Naive B cell (primary cell): ENCODE data around the gene WNT5A. TPM values are rescaled to one million over a fixed set of nuclear protein-coding genes. Genes with fewer than 3 reads are reported as not detected.

Experiments
- ATAC-seq, 2 donors: fragments of 150-1000 bp; cut with Tn5 transposase; 2 replicates each; pipeline ENCODE4 v1.10.0; 2021; ENCODE audit warnings: low read depth in 2 of 2, mild to moderate bottlenecking in 2 of 2, moderate library complexity in 2 of 2
- DNase-seq: peaks from one replicate; pipeline ENCODE4 v3.0.0; 2022
- H3K27ac Mint-ChIP-seq, 6 donors: one replicate each; pipeline ENCODE4 v1.8.0; 2020 to 2022; ENCODE audit warnings: mild to moderate bottlenecking in 6 of 6, mixed read lengths in 6 of 6, moderate library complexity in 5 of 6, inconsistent platforms in 2 of 6
- H3K27me3 Mint-ChIP-seq, 3 donors: one replicate each; pipeline ENCODE4 v1.8.0; 2021 to 2022; ENCODE audit warnings: mixed read lengths in 3 of 3, mild to moderate bottlenecking in 1 of 3
- H3K36me3 Mint-ChIP-seq, 2 donors: one replicate each; pipeline ENCODE4 v1.8.0; 2020 to 2022; ENCODE audit warnings: mixed read lengths in 2 of 2, inconsistent platforms in 1 of 2, mild to moderate bottlenecking in 1 of 2
- H3K4me1 Mint-ChIP-seq, 3 donors: one replicate each; pipeline ENCODE4 v1.8.0; 2020 to 2022; ENCODE audit warnings: mixed read lengths in 3 of 3, inconsistent platforms in 1 of 3, mild to moderate bottlenecking in 1 of 3, moderate library complexity in 1 of 3
- H3K4me3 Mint-ChIP-seq, 8 donors: one replicate each; pipeline ENCODE4 v1.8.0; 2020 to 2022; ENCODE audit warnings: mild to moderate bottlenecking in 8 of 8, mixed read lengths in 8 of 8, moderate library complexity in 8 of 8, inconsistent platforms in 2 of 8
- H3K9me3 Mint-ChIP-seq, 7 donors: one replicate each; pipeline ENCODE4 v1.8.0; 2020 to 2022; ENCODE audit warnings: mixed read lengths in 7 of 7, mild to moderate bottlenecking in 5 of 7, inconsistent platforms in 2 of 7, moderate library complexity in 1 of 7
- polyA plus RNA-seq, 6 donors: library from polyadenylated mRNA; unstranded; fragments of 300-500 nt; fragmentation: Illumina TruSeq; gene quantifications; one replicate each; pipeline ENCODE4 v1.2.3, GENCODE V29; 2021; ENCODE audit warnings: low read depth in 6 of 6

WNT5A gene
- polyA plus RNA-seq, 6 donors from 2014 or later, result not detected

GRCh38 chr3:55483196-55484095 lies 3.7 kb downstream of the WNT5A start:
- Mint-ChIP-seq H3K9me3 (peaks cover 0 to 8% (median 0%) of the 10 kb centered on the region in 7 donors), H3K4me1 (peaks cover 11 to 39% (median 11%) of the 10 kb centered on the region in 3 donors), H3K36me3 (peaks cover 0 to 14% of the 10 kb centered on the region in 2 donors), H3K27me3 (peaks cover 39 to 81% (median 76%) of the 10 kb centered on the region in 3 donors), H3K4me3 (peak overlapping the region in 1 of 8 donors; percentile 56), H3K27ac (no peak overlapping the region)
- ATAC-seq, result no peak
- DNase-seq, result no peak

DNA sequence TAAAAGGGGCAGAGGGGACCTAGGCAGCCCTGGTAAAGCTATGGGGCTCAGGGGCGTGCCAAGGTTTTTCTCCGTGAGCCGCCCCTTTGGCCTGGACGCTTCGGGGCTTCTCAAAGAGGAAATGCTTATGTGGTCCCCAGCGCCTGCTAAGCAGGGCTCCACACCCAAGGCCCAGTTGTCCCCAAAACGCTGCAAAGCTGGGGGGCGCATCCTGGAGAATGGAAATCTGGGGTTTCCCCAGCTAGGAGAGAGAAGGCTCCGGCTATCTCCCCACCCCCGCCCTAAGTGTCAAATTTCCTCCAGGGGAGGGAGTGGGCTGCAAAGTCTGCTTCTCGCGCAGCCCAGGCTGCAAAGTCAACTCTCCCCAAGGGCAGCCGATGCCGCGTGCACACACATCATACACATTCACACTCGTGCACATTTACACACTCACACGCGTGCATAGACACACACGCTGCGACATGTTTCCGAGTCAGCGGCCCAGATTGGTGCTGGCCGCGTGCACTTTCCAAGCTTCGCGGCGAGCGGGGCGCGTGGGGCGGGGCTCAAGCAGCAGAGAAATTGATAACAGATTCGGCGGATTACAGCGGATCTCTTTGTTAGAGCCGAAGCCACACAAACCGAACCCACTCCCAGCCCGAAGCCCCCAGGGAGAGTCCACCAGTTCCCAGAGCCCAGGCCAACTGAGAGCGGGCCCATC lies 4.5 kb downstream of the WNT5A start:
- H3K36me3 Mint-ChIP-seq, result peaks cover 0 to 14% of the 10 kb centered on the region in 2 donors
- DNase-seq (no peak), ATAC-seq (no peak)
- no peak overlapping the region for H3K4me3 Mint-ChIP-seq
- no peak overlapping the region for H3K27ac Mint-ChIP-seq
- H3K9me3 Mint-ChIP-seq, result peaks cover 0 to 8% (median 0%) of the 10 kb centered on the region in 7 donors
- H3K27me3 Mint-ChIP-seq, result peaks cover 42 to 84% (median 79%) of the 10 kb centered on the region in 3 donors
- H3K4me1 Mint-ChIP-seq, result peaks cover 10 to 35% (median 10%) of the 10 kb centered on the region in 3 donors

- DNase-seq (no peak), ATAC-seq (no peak)
- H3K9me3 Mint-ChIP-seq, result peaks cover 0 to 8% (median 0%) of the 10 kb centered on the region in 7 donors
- H3K27me3 Mint-ChIP-seq, result peaks cover 47 to 83% (median 82%) of the 10 kb centered on the region in 3 donors
- peaks cover 10 to 30% (median 10%) of the 10 kb centered on the region in 3 donors for H3K4me1 Mint-ChIP-seq
- H3K27ac Mint-ChIP-seq, result no peak overlapping the region
- peaks cover 0 to 14% of the 10 kb centered on the region in 2 donors for H3K36me3 Mint-ChIP-seq
- H3K4me3 Mint-ChIP-seq, result no peak overlapping the region
Observed at GRCh38 chr3:55481744-55482495, 5.2 kb downstream of the WNT5A start.

- Mint-ChIP-seq H3K27me3 (peaks cover 50 to 81% (median 81%) of the 10 kb centered on the region in 3 donors), H3K9me3 (peaks cover 0 to 8% (median 0%) of the 10 kb centered on the region in 7 donors), H3K4me1 (peaks cover 10 to 24% (median 10%) of the 10 kb centered on the region in 3 donors), H3K27ac (no peak overlapping the region), H3K36me3 (peaks cover 0 to 14% of the 10 kb centered on the region in 2 donors), H3K4me3 (peak overlapping the region in 2 of 8 donors; percentile 10 to 30)
- ATAC-seq (no peak), DNase-seq (no peak)
Observed at GRCh38 chr3:55480911-55481743, 6.0 kb downstream of the WNT5A start.

GRCh38 chr3:55477306-55478303 lies 9.5 kb downstream of the WNT5A start:
- ATAC-seq (no peak), DNase-seq (no peak)
- peaks cover 0 to 4% (median 0%) of the 10 kb centered on the region in 3 donors for H3K4me1 Mint-ChIP-seq
- H3K4me3 Mint-ChIP-seq, result no peak overlapping the region
- H3K9me3 Mint-ChIP-seq, result peaks cover 0 to 6% (median 0%) of the 10 kb centered on the region in 7 donors
- H3K27ac Mint-ChIP-seq, result peak overlapping the region in 1 of 6 donors; percentile 5
- peaks cover 49 to 74% (median 61%) of the 10 kb centered on the region in 3 donors for H3K27me3 Mint-ChIP-seq
- peaks cover 0 to 8% of the 10 kb centered on the region in 2 donors for H3K36me3 Mint-ChIP-seq

DNA sequence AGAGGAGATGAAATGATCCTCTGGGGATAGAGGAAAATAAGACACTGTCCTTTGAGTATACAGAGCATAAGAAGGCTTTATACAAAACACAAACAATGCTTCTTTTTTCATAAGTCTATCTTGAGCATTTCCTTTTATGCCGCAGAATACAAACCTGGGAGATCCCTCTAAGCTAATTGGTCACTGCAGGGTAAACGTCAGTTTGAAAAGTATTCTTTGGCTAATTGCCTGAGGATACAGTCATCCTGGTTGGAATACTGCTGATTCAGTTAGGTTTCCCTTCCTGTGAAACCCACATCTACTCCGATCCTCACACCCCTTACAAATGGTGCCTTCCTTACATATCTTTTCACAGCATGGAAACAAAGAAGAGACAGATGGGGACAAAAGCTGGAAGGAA lies 10.6 kb downstream of the WNT5A start:
- peaks cover 0 to 8% of the 10 kb centered on the region in 2 donors for H3K36me3 Mint-ChIP-seq
- H3K9me3 Mint-ChIP-seq, result peaks cover 0 to 9% (median 2%) of the 10 kb centered on the region in 7 donors
- no peak overlapping the region for H3K4me3 Mint-ChIP-seq
- no peak overlapping the region for H3K27ac Mint-ChIP-seq
- peaks cover 54 to 74% (median 63%) of the 10 kb centered on the region in 3 donors for H3K27me3 Mint-ChIP-seq
- peaks cover 0 to 4% (median 0%) of the 10 kb centered on the region in 3 donors for H3K4me1 Mint-ChIP-seq
- DNase-seq (no peak), ATAC-seq (no peak)

DNA sequence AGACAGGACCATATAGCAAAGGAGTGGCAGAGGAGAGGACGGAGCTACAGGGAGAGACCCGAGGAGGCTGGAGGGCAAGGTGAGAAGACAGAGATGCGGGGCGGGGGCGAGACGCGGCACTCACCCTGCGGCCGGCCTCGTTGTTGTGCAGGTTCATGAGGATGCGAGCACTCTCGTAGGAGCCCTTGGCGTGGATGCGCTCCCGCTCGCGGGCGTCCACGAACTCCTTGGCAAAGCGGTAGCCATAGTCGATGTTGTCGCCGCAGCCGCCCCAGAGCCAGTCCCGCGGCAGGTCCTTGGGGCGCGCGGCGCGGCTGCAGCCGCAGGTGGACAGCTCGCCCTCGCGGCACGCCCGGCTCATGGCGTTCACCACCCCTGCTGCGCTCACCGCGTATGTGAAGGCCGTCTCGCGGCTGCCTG lies 12.9 kb downstream of the WNT5A start:
- H3K27me3 Mint-ChIP-seq, result peaks cover 40 to 52% (median 43%) of the 10 kb centered on the region in 3 donors
- ATAC-seq, result no peak

DNA sequence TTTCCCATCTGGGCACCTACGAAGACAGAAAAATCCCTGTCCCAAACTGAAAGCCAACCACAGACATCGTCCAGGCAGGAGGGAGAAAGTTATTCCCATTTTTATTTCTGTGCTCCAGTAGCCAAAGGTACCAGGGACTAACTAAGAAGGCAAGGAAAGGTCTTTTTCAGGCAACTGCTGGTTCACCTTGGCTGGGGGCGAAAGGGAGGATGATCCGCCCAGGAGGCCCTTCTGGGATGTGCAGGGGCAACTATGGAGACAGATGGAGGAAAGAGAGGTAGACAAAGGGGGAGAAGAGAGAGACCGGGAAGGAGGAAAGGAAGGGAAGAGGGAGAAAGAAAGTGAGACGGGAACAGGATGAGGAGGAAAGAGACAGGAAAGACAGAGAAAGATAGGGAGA lies 13.3 kb downstream of the WNT5A start:
- peak overlapping the region in 1 of 6 donors; percentile 16 for H3K27ac Mint-ChIP-seq
- DNase-seq, result no peak
- H3K4me1 Mint-ChIP-seq, result no peaks in the 10 kb centered on the region
- no peak for ATAC-seq
- peaks cover 39 to 52% (median 44%) of the 10 kb centered on the region in 3 donors for H3K27me3 Mint-ChIP-seq
- peaks cover 0 to 8% of the 10 kb centered on the region in 2 donors for H3K36me3 Mint-ChIP-seq
- H3K9me3 Mint-ChIP-seq, result peaks cover 0 to 9% (median 2%) of the 10 kb centered on the region in 7 donors
- H3K4me3 Mint-ChIP-seq, result no peak overlapping the region

More for the DNA sequence above, 12.9 kb downstream of the WNT5A start:
- no peak for DNase-seq
- H3K36me3 Mint-ChIP-seq, result peaks cover 0 to 8% of the 10 kb centered on the region in 2 donors
- no peak overlapping the region for H3K27ac Mint-ChIP-seq
- H3K4me3 Mint-ChIP-seq, result no peak overlapping the region
- H3K4me1 Mint-ChIP-seq, result no peaks in the 10 kb centered on the region
- H3K9me3 Mint-ChIP-seq, result peaks cover 0 to 9% (median 2%) of the 10 kb centered on the region in 7 donors

DNA sequence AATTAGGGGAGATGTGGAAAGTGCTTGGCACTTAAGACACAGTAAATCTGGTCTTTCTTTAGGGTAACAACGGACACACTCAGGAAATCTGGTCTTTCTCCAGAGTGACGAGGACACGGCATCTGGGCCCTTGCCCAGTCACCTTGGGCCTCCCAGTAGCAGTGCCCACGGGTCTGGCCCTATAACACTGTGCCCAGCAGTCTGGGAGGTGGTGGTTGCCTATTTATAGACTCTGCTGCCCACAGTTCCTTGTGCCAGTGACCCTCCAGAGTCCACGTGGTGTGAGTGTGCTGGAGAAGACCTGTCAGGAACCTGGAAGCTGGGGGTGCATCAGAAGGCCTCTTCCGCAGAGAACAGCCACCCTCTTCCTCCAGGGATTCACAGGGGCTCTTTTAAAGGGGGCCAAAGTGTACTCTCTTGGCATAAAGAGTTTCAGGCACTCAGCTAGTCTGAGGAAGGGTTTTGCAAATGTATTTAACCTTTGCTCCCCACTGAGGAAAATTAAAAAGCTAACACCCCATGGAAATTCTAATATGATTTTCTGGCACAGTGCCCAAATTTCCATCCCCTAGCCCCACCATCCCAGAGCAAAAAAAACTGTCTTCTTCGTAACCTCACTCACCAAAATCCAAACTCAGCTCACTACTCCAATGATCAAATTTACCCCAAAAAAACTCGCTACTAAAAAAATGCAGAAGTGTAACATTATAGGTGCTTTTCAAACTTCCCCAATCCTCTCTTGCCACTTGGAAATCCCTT lies 15.4 kb downstream of the WNT5A start:
- no peak for ATAC-seq
- peaks cover 0 to 9% (median 2%) of the 10 kb centered on the region in 7 donors for H3K9me3 Mint-ChIP-seq
- H3K27me3 Mint-ChIP-seq, result peaks cover 28 to 39% (median 36%) of the 10 kb centered on the region in 3 donors
- H3K4me1 Mint-ChIP-seq, result no peaks in the 10 kb centered on the region
- DNase-seq, result no peak
- no peak overlapping the region for H3K4me3 Mint-ChIP-seq
- peaks cover 0 to 8% of the 10 kb centered on the region in 2 donors for H3K36me3 Mint-ChIP-seq
- no peak overlapping the region for H3K27ac Mint-ChIP-seq

DNA sequence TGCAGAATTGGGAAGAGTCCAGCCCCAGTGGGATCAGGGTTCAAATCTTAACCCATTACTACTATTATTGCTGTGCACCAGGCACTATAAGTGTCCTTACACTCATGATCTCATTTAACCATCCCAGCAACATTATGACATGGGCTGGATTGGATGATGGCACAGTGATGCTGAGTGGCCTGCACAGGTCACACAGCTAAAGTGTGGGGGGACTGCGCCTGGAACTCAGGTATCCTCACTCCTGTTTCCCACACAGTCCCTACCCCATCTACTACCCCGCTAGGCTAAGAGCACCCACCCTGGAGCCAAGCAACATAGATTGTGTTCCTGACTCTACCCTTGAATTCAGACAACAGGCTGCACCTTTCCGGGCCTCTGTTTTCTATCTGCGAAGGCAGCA lies 16.0 kb downstream of the WNT5A start:
- ATAC-seq (no peak), DNase-seq (no peak)
- no peak overlapping the region for H3K27ac Mint-ChIP-seq
- H3K4me3 Mint-ChIP-seq, result no peak overlapping the region
- H3K36me3 Mint-ChIP-seq, result peaks cover 0 to 8% of the 10 kb centered on the region in 2 donors
- H3K9me3 Mint-ChIP-seq, result peaks cover 0 to 9% (median 2%) of the 10 kb centered on the region in 7 donors
- no peaks in the 10 kb centered on the region for H3K4me1 Mint-ChIP-seq
- peaks cover 22 to 33% (median 30%) of the 10 kb centered on the region in 3 donors for H3K27me3 Mint-ChIP-seq
